Femur (tissue), 1 donor: ENCODE results near the gene OPCML.

Source experiments
- DNase-seq: peaks from one replicate; pipeline ENCODE4 v3.0.0-alpha.2; 2017

The OPCML gene

DNA sequence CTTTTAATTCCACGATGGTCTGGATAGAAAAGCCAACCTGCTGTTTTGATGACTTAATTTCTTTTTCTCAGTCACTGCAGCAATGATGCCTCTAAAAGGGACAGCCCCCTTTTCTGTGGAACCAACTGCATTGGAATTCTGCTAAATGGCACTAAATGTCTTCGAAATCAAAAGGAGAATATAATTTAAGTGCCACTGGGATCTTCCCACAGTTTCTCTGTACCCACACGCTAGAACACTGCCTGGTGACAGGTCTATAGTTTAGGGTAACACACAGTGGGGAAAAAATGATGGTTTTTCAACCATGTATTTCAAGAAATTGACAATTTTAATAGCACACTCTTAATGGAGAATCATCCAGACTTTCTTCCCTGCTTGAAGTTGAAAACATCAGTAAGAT, 182.3 kb downstream of the OPCML start:
- no peak for DNase-seq

- DNase-seq = no peak
Measured at GRCh38 chr11:133347988-133348387, 184.3 kb downstream of the OPCML start.

DNA sequence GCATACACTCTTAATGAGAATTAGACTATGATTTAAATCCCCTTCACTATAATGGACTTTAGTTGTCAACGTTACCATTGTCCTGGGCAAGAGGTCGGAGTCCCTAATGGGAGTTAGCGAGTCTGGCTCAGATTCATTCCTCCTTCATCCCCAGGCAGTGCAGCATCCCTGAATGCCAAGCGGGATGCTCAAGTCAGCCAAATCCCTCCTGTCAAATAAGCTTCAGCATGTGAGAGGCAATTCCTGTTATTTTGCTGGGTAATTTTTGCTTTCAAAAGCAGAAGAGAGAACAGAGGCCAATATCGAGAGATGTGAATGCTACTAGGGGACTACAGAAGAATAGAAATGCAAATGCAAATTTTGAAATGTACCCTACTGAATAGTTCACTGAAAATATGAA, 186.2 kb downstream of the OPCML start:
- DNase-seq = no peak

- no peak for DNase-seq
Measured at GRCh38 chr11:133343951-133344350, 188.3 kb downstream of the OPCML start.

DNA sequence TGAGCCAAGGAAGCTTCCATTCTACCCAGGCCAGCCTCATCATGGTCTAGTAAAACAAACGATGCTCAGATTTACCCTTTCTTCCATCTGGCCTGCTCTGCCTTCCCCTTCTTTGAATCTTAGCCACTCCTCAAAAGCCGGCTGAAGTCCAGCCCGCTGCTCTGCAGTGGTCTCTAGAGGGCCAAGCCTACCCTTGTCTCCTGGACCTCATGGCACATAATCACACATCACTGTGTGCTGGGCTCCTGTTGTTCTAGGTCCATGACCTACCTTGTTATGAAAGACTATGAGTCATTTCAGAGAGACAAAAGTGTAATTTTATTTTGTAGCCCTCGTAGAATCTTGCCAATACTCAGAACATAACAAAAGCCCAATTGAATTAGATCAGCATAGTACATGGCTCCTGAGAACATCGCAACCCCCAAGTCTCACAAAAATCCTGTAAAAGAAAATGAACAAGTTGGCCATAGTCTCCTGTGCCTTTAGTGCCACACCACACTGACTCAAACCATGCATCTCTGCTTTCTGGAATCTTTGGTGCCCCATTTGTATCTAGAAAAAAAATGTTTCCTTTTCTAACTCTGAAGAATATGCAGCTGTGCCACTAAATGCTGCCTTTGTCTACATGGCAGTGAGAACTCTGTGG, 192.7 kb downstream of the OPCML start:
- DNase-seq = no peak

GRCh38 chr11:133338588-133338987, 193.7 kb downstream of the OPCML start:
- DNase-seq = no peak

DNA sequence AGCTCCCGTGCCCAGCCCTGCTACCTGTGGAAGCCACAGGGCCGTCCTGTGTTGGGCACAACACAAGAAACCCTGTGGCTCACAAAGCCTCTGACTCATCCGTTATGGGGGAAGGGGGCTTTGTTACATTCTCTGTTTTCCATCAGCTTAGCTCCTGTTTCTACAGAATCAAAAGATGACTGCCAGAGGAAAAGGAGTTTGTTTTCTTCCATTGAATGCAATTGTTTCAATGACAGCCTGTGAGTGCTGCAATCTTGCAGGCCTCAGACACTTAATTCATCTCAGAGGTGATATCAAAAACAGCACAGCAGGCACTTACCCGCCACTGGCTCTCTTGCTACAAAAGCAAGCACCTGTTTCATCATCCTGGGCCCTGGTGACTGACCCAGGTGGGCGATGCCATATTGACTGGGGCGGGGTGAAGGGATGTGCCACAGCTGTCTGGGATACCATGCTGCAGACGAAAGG, 194.3 kb downstream of the OPCML start:
- no peak for DNase-seq

DNA sequence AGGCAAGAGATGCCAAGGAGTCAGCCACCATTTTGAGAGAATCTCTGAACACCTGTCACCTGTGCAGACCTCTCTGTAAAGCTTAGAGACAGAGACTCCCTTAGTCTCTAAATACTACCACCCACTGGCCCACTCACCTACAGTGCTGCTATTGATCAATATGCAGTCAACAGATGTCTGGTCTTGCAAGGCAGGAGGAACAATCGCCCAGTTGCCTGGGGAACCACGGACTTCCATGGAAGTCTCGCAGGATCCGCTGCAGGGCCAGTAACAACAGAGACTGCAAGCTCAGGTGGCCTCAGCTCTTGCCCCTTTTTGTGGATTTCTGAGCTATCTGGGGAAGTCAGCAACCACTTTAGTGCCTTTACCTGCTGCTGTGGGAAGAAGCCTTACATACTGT, 195.1 kb downstream of the OPCML start:
- DNase-seq = no peak

- DNase-seq = no peak
Measured at GRCh38 chr11:133331031-133331430, 201.3 kb downstream of the OPCML start.

DNA sequence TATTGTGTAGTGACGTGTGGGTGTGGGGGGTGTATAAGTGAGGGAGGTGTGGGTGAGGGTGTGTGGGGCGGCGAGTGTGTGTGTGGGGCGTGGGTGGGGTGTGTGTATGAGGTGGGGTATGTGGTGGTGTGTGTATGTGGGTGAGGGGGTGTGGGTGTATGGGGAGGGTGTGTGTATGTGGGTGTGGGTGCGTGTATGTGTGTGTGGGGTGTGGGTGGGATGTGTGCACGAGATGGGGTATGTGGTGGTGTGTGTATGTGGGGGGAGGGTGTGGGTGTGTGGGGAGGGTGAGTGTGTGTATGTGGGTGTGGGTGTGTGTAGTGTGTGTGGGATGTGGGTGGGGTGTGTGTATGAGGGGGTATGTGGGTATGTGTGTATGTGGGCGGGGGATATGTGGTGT, 205.5 kb downstream of the OPCML start:
- DNase-seq = no peak

- no peak for DNase-seq
Measured at GRCh38 chr11:133326332-133326731, 206.0 kb downstream of the OPCML start.

DNA sequence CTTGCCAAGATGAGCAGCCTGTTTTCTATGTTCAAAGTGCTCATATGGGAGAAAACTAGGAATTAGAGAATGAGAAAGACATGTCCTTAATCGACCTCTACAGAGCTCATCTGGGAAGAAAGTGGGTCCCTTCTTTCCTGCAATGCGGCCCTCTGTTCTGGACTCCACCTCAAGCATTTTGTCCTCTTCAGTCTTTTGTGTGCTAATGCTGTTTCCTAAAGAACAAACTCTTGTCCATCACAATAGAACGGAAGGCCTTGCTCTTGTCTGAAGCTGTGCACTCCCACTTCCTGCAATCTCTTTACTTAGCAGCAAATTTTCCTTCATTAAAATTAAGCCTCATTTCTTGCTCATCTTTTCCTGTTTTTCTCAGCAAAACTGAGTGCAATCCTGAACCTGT, 206.6 kb downstream of the OPCML start:
- no peak for DNase-seq

DNA sequence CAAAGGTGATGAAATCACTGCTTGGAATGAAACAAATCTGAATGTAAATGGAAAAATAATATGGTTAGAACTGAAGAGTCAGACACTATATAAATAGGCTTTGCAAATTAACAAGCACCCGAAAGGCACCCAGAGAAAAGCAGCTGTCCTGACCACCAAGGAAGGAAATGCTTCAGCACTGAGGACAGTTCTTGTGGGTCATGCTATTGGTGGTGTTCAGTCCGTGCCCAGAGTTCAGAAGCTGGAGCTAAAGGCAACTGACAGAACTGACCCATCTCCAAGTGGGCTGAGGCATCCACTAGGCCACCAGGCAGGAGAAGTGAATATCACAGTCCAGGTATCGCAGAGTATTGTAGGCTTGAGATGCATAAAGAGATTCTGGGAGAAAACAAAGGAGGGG, 208.9 kb downstream of the OPCML start:
- DNase-seq = no peak

DNA sequence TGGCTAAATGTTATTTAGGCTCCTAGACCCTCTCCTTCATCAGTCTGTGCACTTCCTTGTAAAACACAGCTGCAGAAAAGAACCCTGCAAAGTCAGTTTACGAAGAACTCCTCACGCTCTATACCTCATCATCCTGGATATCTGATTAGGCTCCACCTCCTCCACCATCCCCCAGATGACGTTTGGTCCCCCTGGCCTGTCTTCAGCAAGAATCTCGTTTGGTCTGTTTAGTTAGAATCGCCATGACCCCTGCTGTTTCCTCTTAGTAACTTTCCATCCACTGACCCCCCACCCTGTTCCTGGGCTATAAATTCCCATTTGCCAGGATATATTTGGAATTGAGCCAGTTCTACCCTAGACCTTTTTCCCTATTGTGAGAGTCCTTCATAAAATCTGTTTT, 214.1 kb downstream of the OPCML start:
- DNase-seq = no peak

DNA sequence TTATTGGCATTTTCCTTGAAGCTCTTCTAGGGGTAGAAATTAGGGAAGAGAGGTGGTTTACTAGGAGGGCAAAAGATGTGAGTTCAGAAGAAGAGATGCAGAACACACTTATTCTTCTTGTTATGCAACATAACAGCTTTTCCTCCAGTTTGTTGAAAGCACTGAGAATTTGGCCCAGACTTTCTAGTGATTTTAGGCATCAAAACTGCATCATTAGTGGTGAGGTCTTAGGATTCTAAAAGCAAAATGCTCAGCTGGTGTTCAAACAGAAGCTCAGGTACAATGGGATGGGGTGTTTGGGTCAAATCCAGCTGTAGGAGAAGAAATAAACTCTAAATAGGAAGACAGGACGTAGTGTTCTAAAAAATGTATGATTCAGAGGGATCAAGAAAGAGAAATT, 221.1 kb downstream of the OPCML start:
- no peak for DNase-seq

- no peak for DNase-seq
Measured at GRCh38 chr11:133306019-133306418, 226.3 kb downstream of the OPCML start.

- no peak for DNase-seq
Measured at GRCh38 chr11:133305208-133305956, 226.9 kb downstream of the OPCML start.

DNA sequence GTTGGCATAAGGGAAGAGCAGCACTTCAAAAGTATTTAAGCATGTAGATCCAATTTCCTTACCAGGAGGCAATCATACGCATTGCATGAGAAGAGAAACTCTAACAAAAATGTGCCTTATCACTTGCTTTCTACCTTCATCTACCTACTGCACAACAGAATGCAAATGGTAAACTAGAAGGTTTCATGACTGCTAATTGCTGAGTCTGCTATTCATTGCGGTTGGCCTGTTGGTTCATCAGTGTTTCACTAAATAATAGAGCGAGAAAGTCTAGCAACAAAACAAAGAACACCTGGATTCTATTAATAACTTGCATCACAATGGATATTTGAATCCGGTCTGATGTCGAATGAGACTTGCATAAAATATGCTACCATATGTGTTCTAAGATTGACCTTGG, 229.0 kb downstream of the OPCML start:
- no peak for DNase-seq

- DNase-seq = no peak
Measured at GRCh38 chr11:133302056-133302455, 230.2 kb downstream of the OPCML start.

- DNase-seq = no peak
Measured at GRCh38 chr11:133300666-133301065, 231.6 kb downstream of the OPCML start.

DNA sequence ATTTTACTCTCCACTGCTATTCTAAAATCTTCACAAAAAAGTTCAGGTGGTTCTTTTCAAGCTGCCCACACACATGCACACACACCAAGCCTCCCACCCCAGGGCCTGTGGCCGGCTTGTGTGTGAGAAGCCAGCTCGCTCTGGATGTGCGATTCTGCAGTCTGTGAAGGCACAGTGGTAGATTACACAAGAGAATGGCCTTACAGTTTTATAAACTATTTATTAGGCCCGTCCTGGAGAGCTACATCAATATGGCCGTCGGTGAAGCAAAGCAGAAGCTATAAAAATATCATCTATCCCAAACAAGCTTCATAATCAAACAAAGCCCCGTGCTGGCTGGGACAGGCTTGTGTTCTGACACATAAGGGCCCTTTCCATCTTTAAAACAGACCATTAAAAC, 240.5 kb downstream of the OPCML start:
- no peak for DNase-seq

DNA sequence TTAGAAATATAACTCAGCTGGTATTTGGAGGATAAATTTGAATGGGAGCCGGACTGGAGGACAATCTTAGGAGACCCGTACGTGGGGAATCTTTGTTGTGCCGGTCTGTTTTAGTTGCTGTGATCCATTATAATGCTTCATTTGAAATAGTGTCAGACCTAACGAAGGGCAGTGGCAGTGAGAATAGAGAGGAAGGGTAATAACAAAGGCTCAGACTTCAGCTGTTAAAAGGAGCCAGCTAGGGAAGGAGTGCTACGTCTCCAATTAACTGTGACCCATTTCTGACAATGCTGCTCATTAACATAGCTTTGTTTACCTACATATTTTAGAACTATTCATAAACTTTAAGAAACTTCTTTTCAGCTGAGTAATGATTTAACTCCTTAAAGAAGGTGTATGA, 246.9 kb downstream of the OPCML start:
- no peak for DNase-seq

DNA sequence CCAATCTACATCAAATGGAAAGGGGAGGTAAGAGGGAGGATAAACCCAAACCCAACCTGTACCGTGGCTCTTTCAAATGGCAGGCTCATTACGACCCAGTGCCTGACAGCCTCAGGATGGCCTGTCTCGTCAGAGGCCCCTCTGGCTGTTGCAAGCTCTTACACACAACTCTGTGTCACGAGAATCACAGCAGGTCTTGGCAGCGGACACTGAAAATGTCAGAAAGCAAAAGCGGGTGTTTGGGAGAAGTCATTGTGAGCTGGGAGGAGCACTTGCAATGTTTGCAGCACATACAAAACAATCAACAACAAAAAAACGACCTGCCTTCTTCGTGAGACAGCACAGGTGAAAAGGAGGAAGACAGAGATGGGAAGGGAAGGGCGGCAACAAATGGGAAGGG, 248.1 kb downstream of the OPCML start:
- DNase-seq = no peak

DNA sequence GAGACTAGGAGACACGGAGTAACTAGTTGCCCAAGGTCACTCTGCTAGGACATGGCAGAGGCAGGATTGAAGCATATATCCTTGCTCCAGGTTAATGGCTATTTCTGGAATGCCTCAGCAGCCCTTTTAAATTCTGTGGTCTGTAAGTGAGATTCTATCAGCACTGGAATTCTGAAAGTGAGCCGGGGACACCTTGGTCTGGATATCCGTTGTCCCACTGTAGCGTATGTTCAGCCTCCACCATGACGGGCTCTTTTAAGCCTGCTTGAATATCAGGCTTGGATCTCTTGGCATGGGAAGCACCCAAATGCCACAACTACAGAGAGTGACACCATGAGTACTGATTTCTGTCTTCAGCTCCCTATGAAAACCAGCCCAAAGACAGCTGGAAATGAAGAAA, 254.4 kb downstream of the OPCML start:
- DNase-seq = no peak
